GM23338 (cell line): ENCODE data around the gene SLC16A13. TPM values are rescaled to one million over a fixed set of nuclear protein-coding genes. Genes with fewer than 3 reads are reported as not detected.

Source experiments
- ATAC-seq: fragments of 200-7000 bp; cut with Tn5 transposase; 3 replicates; pipeline ENCODE4 v1.9.1; 2020
- DNase-seq: peaks from one replicate; pipeline ENCODE4 v3.0.0-alpha.2; 2015; ENCODE audit warnings: low spot score
- H2AFZ ChIP-seq: fragments of 200-600 bp; sonication (generic); 2 replicates; pipeline ENCODE4 v1.8.0; 2016; ENCODE audit warnings: antibody characterized with exemption, mild to moderate bottlenecking, moderate library complexity
- H3F3A ChIP-seq: fragments of 200-600 bp; sonication (generic); replicated peaks from 2 replicates; pipeline ENCODE4 v1.8.0; 2017; ENCODE audit warnings: antibody characterized with exemption, mixed run types, low read depth
- H3K27ac ChIP-seq: fragments of 200-600 bp; sonication (generic); 2 replicates; pipeline ENCODE4 v1.6.1; 2016; ENCODE audit warnings: low read depth
- H3K27me3 ChIP-seq: fragments of 200-600 bp; sonication (generic); 2 replicates; pipeline ENCODE4 v1.8.0; 2016; ENCODE audit warnings: mild to moderate bottlenecking, mixed run types, moderate library complexity; ENCODE audit not compliant: insufficient read depth
- H3K36me3 ChIP-seq: fragments of 200-600 bp; sonication (generic); 2 replicates; pipeline ENCODE4 v1.8.0; 2016; ENCODE audit warnings: mild to moderate bottlenecking; ENCODE audit not compliant: insufficient read depth
- H3K4me1 ChIP-seq: fragments of 200-600 bp; sonication (generic); 2 replicates; pipeline ENCODE4 v1.8.0; 2016; ENCODE audit warnings: mild to moderate bottlenecking, moderate library complexity; ENCODE audit not compliant: insufficient read depth
- H3K4me2 ChIP-seq: fragments of 200-600 bp; sonication (generic); 2 replicates; pipeline ENCODE4 v1.7.1; 2017; ENCODE audit warnings: mixed run types
- H3K4me3 ChIP-seq: fragments of 200-600 bp; sonication (generic); 2 replicates; pipeline ENCODE4 v1.6.1; 2016; ENCODE audit warnings: mixed run types
- H3K79me2 ChIP-seq: fragments of 200-600 bp; sonication (generic); replicated peaks from 2 replicates; pipeline ENCODE4 v1.8.0; 2017; ENCODE audit warnings: mild to moderate bottlenecking; ENCODE audit not compliant: insufficient read depth
- H3K9me2 ChIP-seq: fragments of 200-600 bp; sonication (generic); 2 replicates; pipeline ENCODE4 v1.8.0; 2017; ENCODE audit not compliant: insufficient read depth
- H4K20me1 ChIP-seq: fragments of 200-600 bp; sonication (generic); replicated peaks from 2 replicates; pipeline ENCODE4 v1.8.0; 2017; ENCODE audit warnings: mild to moderate bottlenecking; ENCODE audit not compliant: insufficient read depth
- H3K27ac Mint-ChIP-seq: 2 replicates; pipeline ENCODE4 v1.8.0; 2020; ENCODE audit warnings: inconsistent platforms, mild to moderate bottlenecking, moderate library complexity, mixed read lengths
- H3K27me3 Mint-ChIP-seq: 3 replicates; pipeline ENCODE4 v1.8.0; 2022; ENCODE audit warnings: low read depth, mild to moderate bottlenecking, moderate library complexity, mixed read lengths, inconsistent platforms; ENCODE audit not compliant: insufficient read depth, poor library complexity
- H3K36me3 Mint-ChIP-seq: 3 replicates; pipeline ENCODE4 v1.8.0; 2021; ENCODE audit warnings: low read depth, mild to moderate bottlenecking, inconsistent platforms, moderate library complexity, mixed read lengths
- H3K4me1 Mint-ChIP-seq: 3 replicates; pipeline ENCODE4 v1.8.0; 2020; ENCODE audit warnings: mild to moderate bottlenecking, inconsistent platforms, mixed read lengths
- H3K4me3 Mint-ChIP-seq: 3 replicates; pipeline ENCODE4 v1.8.0; 2021; ENCODE audit warnings: moderate library complexity, mild to moderate bottlenecking, inconsistent platforms, mixed read lengths
- H3K9me3 Mint-ChIP-seq: 3 replicates; pipeline ENCODE4 v1.8.0; 2020; ENCODE audit warnings: moderate library complexity, mild to moderate bottlenecking, inconsistent platforms, mixed read lengths
- CREB1 ChIP-seq: fragments of 250-450 bp; sonication (Bioruptor Pico); IDR thresholded peaks from 2 replicates; pipeline ENCODE4 v1.5.0; 2020; ENCODE audit warnings: low read depth, mild to moderate bottlenecking, moderate library complexity
- EZH2 ChIP-seq: fragments of 200-600 bp; sonication (generic); IDR thresholded peaks from one replicate; pipeline ENCODE4 v1.8.0; 2017; ENCODE audit warnings: antibody characterized with exemption, mild to moderate bottlenecking, low read depth; ENCODE audit not compliant: unreplicated experiment
- EZH2phosphoT487 ChIP-seq: fragments of 200-600 bp; sonication (generic); IDR thresholded peaks from one replicate; pipeline ENCODE4 v1.8.1; 2018; ENCODE audit warnings: antibody characterized with exemption; ENCODE audit not compliant: unreplicated experiment
- JUNB ChIP-seq: IDR thresholded peaks from one replicate; pipeline ENCODE4 v1.6.1; 2016; ENCODE audit warnings: antibody characterized with exemption; ENCODE audit not compliant: unreplicated experiment
- NANOG ChIP-seq: IDR thresholded peaks from 2 replicates; pipeline ENCODE4 v1.6.1; 2016; ENCODE audit warnings: antibody characterized with exemption, borderline replicate concordance
- POLR2AphosphoS5 ChIP-seq: IDR thresholded peaks from 2 replicates; pipeline ENCODE4 v1.6.1; 2016; ENCODE audit warnings: antibody characterized with exemption, low read depth
- STAT1 ChIP-seq: IDR thresholded peaks from one replicate; pipeline ENCODE4 v1.6.1; 2016; ENCODE audit warnings: antibody characterized with exemption; ENCODE audit not compliant: unreplicated experiment
- ZNF114 ChIP-seq: fragments of 250-450 bp; sonication (Bioruptor Pico); IDR thresholded peaks from 2 replicates; pipeline ENCODE4 v1.5.0; 2020; ENCODE audit warnings: mild to moderate bottlenecking, moderate library complexity
- ZNF331 ChIP-seq: fragments of 250-450 bp; sonication (Bioruptor Pico); IDR thresholded peaks from 2 replicates; pipeline ENCODE4 v1.5.0; 2020; ENCODE audit warnings: low read depth, mild to moderate bottlenecking, moderate library complexity
- polyA plus RNA-seq: library from polyadenylated mRNA; unstranded; fragments of >200 nt; fragmentation: Nextera tagmentation; extraction: Ambion mirVana; gene quantifications from 2 replicates; pipeline ENCODE4 v1.2.1, GENCODE V29; 2016
- total RNA-seq: library from RNA; depleted of rRNA; stranded (reverse); fragments of >200 nt; shearing (Covaris generic); gene quantifications from 2 replicates; pipeline ENCODE4 v1.2.3, GENCODE V29; 2014
- TF ChIP-seq, protein P1 (sequence below): fragments of 250-450 bp; sonication (Bioruptor Pico); IDR thresholded peaks from 2 replicates; pipeline ENCODE4 v1.5.0; 2020; ENCODE audit warnings: mild to moderate bottlenecking, moderate library complexity
- TF ChIP-seq, protein P2 (sequence below): IDR thresholded peaks from one replicate; pipeline ENCODE4 v1.6.1; 2018; ENCODE audit warnings: antibody characterized with exemption; ENCODE audit not compliant: unreplicated experiment
- TF ChIP-seq, protein P3 (sequence below), 2 experiments: fragments of 200-600 bp in 1 of 2; sonication (generic) in 1 of 2; conservative IDR thresholded peaks; 2 replicates each; pipeline versions ENCODE4 v1.5.1 to v1.6.1; 2016 to 2017; ENCODE audit warnings: antibody characterized with exemption in 2 of 2, low read depth in 2 of 2, mild to moderate bottlenecking in 2 of 2, moderate library complexity in 1 of 2
- TF ChIP-seq, protein P4 (sequence below): IDR thresholded peaks from 2 replicates; pipeline ENCODE4 v1.6.1; 2016; ENCODE audit warnings: antibody characterized with exemption

The SLC16A13 gene
- total and polyA plus RNA-seq, 2 experiments from 2014 or later, result 2.2 to 4.7 TPM

DNA sequence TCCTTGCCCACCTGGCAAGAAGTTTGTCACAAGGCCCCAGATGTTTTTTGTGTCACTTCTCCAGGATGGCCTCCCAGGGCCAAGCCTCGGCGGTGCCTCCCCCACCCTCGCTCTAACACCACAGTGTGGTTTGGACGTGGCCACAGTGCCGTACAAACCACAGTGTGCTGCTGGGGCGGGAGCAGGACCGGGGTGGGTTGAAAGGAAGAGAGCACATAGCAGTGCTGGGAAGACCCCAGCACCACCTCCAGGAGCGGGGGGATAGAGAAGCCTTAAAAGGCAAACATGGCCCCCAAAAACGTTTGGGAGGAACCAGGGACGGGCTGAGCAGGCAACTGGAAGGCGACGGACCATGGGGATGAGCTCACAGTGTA lies 18.0 kb upstream of the SLC16A13 start:
- TF ChIP-seq POLR2AphosphoS5 (no peak), ZNF114 (CRISPR knock-in tag) (no peak), NANOG (no peak), STAT1 (no peak), EZH2 (no peak), ZNF331 (CRISPR knock-in tag) (no peak), JUNB (no peak), EZH2phosphoT487 (no peak), CREB1 (CRISPR knock-in tag) (no peak)
- TF ChIP-seq, protein P1, sequence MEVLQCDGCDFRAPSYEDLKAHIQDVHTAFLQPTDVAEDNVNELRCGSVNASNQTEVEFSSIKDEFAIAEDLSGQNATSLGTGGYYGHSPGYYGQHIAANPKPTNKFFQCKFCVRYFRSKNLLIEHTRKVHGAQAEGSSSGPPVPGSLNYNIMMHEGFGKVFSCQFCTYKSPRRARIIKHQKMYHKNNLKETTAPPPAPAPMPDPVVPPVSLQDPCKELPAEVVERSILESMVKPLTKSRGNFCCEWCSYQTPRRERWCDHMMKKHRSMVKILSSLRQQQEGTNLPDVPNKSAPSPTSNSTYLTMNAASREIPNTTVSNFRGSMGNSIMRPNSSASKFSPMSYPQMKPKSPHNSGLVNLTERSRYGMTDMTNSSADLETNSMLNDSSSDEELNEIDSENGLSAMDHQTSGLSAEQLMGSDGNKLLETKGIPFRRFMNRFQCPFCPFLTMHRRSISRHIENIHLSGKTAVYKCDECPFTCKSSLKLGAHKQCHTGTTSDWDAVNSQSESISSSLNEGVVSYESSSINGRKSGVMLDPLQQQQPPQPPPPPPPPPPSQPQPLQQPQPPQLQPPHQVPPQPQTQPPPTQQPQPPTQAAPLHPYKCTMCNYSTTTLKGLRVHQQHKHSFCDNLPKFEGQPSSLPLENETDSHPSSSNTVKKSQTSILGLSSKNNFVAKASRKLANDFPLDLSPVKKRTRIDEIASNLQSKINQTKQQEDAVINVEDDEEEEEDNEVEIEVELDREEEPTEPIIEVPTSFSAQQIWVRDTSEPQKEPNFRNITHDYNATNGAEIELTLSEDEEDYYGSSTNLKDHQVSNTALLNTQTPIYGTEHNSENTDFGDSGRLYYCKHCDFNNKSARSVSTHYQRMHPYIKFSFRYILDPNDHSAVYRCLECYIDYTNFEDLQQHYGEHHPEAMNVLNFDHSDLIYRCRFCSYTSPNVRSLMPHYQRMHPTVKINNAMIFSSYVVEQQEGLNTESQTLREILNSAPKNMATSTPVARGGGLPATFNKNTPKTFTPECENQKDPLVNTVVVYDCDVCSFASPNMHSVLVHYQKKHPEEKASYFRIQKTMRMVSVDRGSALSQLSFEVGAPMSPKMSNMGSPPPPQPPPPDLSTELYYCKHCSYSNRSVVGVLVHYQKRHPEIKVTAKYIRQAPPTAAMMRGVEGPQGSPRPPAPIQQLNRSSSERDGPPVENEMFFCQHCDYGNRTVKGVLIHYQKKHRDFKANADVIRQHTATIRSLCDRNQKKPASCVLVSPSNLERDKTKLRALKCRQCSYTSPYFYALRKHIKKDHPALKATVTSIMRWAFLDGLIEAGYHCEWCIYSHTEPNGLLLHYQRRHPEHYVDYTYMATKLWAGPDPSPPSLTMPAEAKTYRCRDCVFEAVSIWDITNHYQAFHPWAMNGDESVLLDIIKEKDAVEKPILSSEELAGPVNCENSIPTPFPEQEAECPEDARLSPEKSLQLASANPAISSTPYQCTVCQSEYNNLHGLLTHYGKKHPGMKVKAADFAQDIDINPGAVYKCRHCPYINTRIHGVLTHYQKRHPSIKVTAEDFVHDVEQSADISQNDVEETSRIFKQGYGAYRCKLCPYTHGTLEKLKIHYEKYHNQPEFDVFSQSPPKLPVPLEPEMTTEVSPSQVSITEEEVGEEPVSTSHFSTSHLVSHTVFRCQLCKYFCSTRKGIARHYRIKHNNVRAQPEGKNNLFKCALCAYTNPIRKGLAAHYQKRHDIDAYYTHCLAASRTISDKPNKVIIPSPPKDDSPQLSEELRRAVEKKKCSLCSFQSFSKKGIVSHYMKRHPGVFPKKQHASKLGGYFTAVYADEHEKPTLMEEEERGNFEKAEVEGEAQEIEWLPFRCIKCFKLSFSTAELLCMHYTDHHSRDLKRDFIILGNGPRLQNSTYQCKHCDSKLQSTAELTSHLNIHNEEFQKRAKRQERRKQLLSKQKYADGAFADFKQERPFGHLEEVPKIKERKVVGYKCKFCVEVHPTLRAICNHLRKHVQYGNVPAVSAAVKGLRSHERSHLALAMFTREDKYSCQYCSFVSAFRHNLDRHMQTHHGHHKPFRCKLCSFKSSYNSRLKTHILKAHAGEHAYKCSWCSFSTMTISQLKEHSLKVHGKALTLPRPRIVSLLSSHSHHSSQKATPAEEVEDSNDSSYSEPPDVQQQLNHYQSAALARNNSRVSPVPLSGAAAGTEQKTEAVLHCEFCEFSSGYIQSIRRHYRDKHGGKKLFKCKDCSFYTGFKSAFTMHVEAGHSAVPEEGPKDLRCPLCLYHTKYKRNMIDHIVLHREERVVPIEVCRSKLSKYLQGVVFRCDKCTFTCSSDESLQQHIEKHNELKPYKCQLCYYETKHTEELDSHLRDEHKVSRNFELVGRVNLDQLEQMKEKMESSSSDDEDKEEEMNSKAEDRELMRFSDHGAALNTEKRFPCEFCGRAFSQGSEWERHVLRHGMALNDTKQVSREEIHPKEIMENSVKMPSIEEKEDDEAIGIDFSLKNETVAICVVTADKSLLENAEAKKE (CRISPR knock-in tag), result no peak
- TF ChIP-seq, protein P2, sequence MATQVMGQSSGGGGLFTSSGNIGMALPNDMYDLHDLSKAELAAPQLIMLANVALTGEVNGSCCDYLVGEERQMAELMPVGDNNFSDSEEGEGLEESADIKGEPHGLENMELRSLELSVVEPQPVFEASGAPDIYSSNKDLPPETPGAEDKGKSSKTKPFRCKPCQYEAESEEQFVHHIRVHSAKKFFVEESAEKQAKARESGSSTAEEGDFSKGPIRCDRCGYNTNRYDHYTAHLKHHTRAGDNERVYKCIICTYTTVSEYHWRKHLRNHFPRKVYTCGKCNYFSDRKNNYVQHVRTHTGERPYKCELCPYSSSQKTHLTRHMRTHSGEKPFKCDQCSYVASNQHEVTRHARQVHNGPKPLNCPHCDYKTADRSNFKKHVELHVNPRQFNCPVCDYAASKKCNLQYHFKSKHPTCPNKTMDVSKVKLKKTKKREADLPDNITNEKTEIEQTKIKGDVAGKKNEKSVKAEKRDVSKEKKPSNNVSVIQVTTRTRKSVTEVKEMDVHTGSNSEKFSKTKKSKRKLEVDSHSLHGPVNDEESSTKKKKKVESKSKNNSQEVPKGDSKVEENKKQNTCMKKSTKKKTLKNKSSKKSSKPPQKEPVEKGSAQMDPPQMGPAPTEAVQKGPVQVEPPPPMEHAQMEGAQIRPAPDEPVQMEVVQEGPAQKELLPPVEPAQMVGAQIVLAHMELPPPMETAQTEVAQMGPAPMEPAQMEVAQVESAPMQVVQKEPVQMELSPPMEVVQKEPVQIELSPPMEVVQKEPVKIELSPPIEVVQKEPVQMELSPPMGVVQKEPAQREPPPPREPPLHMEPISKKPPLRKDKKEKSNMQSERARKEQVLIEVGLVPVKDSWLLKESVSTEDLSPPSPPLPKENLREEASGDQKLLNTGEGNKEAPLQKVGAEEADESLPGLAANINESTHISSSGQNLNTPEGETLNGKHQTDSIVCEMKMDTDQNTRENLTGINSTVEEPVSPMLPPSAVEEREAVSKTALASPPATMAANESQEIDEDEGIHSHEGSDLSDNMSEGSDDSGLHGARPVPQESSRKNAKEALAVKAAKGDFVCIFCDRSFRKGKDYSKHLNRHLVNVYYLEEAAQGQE, result no peak
- TF ChIP-seq, protein P3, sequence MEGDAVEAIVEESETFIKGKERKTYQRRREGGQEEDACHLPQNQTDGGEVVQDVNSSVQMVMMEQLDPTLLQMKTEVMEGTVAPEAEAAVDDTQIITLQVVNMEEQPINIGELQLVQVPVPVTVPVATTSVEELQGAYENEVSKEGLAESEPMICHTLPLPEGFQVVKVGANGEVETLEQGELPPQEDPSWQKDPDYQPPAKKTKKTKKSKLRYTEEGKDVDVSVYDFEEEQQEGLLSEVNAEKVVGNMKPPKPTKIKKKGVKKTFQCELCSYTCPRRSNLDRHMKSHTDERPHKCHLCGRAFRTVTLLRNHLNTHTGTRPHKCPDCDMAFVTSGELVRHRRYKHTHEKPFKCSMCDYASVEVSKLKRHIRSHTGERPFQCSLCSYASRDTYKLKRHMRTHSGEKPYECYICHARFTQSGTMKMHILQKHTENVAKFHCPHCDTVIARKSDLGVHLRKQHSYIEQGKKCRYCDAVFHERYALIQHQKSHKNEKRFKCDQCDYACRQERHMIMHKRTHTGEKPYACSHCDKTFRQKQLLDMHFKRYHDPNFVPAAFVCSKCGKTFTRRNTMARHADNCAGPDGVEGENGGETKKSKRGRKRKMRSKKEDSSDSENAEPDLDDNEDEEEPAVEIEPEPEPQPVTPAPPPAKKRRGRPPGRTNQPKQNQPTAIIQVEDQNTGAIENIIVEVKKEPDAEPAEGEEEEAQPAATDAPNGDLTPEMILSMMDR (conservative IDR thresholded peaks at IDR 0.05; ENCODE audit: low read depth in 2 of 2), result no peak
- TF ChIP-seq, protein P4, sequence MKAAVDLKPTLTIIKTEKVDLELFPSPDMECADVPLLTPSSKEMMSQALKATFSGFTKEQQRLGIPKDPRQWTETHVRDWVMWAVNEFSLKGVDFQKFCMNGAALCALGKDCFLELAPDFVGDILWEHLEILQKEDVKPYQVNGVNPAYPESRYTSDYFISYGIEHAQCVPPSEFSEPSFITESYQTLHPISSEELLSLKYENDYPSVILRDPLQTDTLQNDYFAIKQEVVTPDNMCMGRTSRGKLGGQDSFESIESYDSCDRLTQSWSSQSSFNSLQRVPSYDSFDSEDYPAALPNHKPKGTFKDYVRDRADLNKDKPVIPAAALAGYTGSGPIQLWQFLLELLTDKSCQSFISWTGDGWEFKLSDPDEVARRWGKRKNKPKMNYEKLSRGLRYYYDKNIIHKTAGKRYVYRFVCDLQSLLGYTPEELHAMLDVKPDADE, result no peak
- H3K4me1 Mint-ChIP-seq, result peaks cover 56% of the 10 kb centered on the region
- no peak overlapping the region for H3K27ac Mint-ChIP-seq
- Histone ChIP-seq H3K27ac (no peak overlapping the region), H3K4me3 (no peak overlapping the region), H3F3A (peaks cover 17% of the 10 kb centered on the region), H3K9me2 (no peaks in the 10 kb centered on the region), H2AFZ (no peak overlapping the region), H3K27me3 (peaks cover 34% of the 10 kb centered on the region), H3K36me3 (no peaks in the 10 kb centered on the region), H3K4me1 (peaks cover 47% of the 10 kb centered on the region), H4K20me1 (peaks cover 6% of the 10 kb centered on the region; the same call in 1 of the 2 replicates), H3K79me2 (peaks cover 3% of the 10 kb centered on the region), H3K4me2 (no peak overlapping the region)
- ATAC-seq (no peak), DNase-seq (no peak)
- H3K36me3 Mint-ChIP-seq, result peaks cover 17% of the 10 kb centered on the region
- peaks cover 34% of the 10 kb centered on the region for H3K27me3 Mint-ChIP-seq
- H3K4me3 Mint-ChIP-seq, result no peak overlapping the region; the same call in 2 of the 3 replicates
- H3K9me3 Mint-ChIP-seq, result no peaks in the 10 kb centered on the region; the same call in 2 of the 3 replicates
